ENCODE measurements around the gene NFYC.

The NFYC gene

GRCh38 chr1:40758004-40758403 is 66.5 kb downstream of the NFYC start:
- TF ChIP-seq CTCF (IDR thresholded peaks at IDR 0.05; ENCODE audit: control extremely low read depth, extremely low read depth, low read depth, missing control alignments), result no peak
- no peak for DNase-seq (ENCODE audit: extremely low spot score)
- CTCF ChIA-PET, result interaction anchor here (1.2 to 15.4 kb wide), 3 partner anchors 10 to 16 kb away, joined by 3 to 232 read pairs (median 11); no protein-coding TSS in a partner anchor
- POLR2A ChIA-PET, result no interaction called here

GRCh38 chr1:40758578-40759343 is 67.3 kb downstream of the NFYC start:
- no peak for TF ChIP-seq CTCF (IDR thresholded peaks at IDR 0.05; ENCODE audit: control extremely low read depth, extremely low read depth, low read depth, missing control alignments)
- ChIA-PET POLR2A (interaction anchor here (0.6 kb wide), 1 partner anchor 585 kb away, joined by 4 read pairs; no protein-coding TSS in a partner anchor), CTCF (interaction anchor here (3.0 to 15.4 kb wide), 2 partner anchors 11 to 15 kb away, joined by 11 to 232 read pairs; no protein-coding TSS in a partner anchor)
- DNase-seq (ENCODE audit: extremely low spot score), result no peak

- no peak for TF ChIP-seq CTCF (IDR thresholded peaks at IDR 0.05; ENCODE audit: control extremely low read depth, extremely low read depth, low read depth, missing control alignments)
- DNase-seq (ENCODE audit: extremely low spot score), result no peak
- ChIA-PET CTCF (interaction anchor here (15.4 kb wide), 1 partner anchor 13 kb away, joined by 232 read pairs; no protein-coding TSS in a partner anchor), POLR2A (no interaction called here)
These were observed 69.5 kb downstream of the NFYC start for GRCh38 chr1:40760984-40761383.

- peak; percentile 56 for DNase-seq (ENCODE audit: extremely low spot score)
- no peak for TF ChIP-seq CTCF (IDR thresholded peaks at IDR 0.05; ENCODE audit: control extremely low read depth, extremely low read depth, low read depth, missing control alignments)
- POLR2A ChIA-PET, result no interaction called here
- CTCF ChIA-PET, result interaction anchor here (0.8 to 15.4 kb wide), 2 partner anchors 12 to 28 kb away, joined by 3 to 232 read pairs; no protein-coding TSS in a partner anchor
These were observed 70.8 kb downstream of the NFYC start for GRCh38 chr1:40762144-40762923.

- ChIA-PET CTCF (interaction anchor here (0.9 to 15.4 kb wide), 9 partner anchors 8 to 189 kb away, joined by 3 to 232 read pairs (median 6); no protein-coding TSS in a partner anchor), POLR2A (interaction anchor here (1.5 kb wide), 1 partner anchor 73 kb away, joined by 4 read pairs; the partner anchor contains the start of gene NFYC)
- TF ChIP-seq CTCF (IDR thresholded peaks at IDR 0.05; ENCODE audit: control extremely low read depth, extremely low read depth, low read depth, missing control alignments), result no peak
- peak; percentile 47 for DNase-seq (ENCODE audit: extremely low spot score)
These were observed 72.4 kb downstream of the NFYC start for GRCh38 chr1:40763742-40764532.

All from GM10248 (cell line).